Lower leg skin (tissue), 3 donors: ENCODE measurements around the gene COX6A1.

Source experiments
- POLR2A ChIP-seq, 2 donors: fragments of 450-650 bp; IDR thresholded peaks; one replicate each; pipeline ENCODE4 v1.6.1; 2016 to 2017; ENCODE audit warnings: antibody characterized with exemption in 2 of 2, mild to moderate bottlenecking in 1 of 2, moderate library complexity in 1 of 2
- TF ChIP-seq, protein P1 (sequence below), 3 donors: fragments of 450-650 bp; IDR thresholded peaks; one replicate each; pipeline ENCODE4 v1.5.1; 2016; ENCODE audit warnings: antibody characterized with exemption in 3 of 3, mild to moderate bottlenecking in 3 of 3, moderate library complexity in 2 of 3

DNA sequence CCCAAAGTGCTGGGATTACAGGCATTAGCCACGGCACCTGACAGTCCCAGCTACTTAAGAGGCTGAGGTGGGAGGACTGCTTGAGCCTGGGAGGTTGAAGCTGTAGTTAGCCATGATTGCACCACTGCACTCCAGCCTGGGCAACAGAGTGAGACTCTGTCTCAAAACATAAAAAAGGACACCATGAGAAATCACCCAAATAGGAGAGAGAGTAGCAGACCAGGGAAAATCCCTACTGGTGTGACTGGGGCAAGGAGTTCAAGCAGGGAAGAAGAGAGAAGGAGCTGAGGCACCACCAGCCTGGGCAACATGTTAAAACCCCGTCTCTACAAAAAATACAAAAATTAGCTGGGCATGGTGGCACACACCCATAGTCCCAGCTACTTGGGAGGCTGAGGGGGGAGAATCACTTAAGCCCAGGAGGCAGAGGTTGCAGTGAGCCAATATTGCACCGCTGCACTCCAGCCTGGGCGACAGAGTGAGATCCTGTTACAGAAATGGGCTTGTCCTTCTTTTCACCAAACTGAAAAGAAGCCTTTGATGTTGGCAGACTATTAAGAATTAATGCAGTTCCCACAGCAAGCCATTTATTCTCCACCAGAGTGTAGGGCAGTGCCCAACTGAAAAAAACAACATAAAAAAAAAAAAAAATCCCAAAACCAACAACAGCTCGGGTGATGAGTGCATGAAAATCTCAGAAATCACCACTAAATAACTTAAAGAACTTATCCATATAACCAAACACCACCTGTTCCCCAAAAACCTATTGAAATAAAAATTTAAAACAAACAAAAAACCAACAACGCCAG lies 36.1 kb downstream of the COX6A1 start:
- no peak for TF ChIP-seq POLR2A (IDR thresholded peaks at IDR 0.05)
- TF ChIP-seq, protein P1, sequence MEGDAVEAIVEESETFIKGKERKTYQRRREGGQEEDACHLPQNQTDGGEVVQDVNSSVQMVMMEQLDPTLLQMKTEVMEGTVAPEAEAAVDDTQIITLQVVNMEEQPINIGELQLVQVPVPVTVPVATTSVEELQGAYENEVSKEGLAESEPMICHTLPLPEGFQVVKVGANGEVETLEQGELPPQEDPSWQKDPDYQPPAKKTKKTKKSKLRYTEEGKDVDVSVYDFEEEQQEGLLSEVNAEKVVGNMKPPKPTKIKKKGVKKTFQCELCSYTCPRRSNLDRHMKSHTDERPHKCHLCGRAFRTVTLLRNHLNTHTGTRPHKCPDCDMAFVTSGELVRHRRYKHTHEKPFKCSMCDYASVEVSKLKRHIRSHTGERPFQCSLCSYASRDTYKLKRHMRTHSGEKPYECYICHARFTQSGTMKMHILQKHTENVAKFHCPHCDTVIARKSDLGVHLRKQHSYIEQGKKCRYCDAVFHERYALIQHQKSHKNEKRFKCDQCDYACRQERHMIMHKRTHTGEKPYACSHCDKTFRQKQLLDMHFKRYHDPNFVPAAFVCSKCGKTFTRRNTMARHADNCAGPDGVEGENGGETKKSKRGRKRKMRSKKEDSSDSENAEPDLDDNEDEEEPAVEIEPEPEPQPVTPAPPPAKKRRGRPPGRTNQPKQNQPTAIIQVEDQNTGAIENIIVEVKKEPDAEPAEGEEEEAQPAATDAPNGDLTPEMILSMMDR (IDR thresholded peaks at IDR 0.05), result no peak
